GM21515 (cell line): ENCODE results near the gene NF2.

ENCODE experiments used
- ATAC-seq: cut with Tn5 transposase; IDR thresholded peaks from one replicate; pipeline ENCODE4 v1.9.1; 2021; ENCODE audit not compliant: unreplicated experiment

The NF2 gene

GRCh38 chr22:29629903-29630516, 26.6 kb downstream of the NF2 start:
- ATAC-seq: no peak

- ATAC-seq: no peak
Measured at GRCh38 chr22:29630987-29631386, 27.6 kb downstream of the NF2 start.

- no peak for ATAC-seq
Measured at GRCh38 chr22:29631725-29632124, 28.3 kb downstream of the NF2 start.

GRCh38 chr22:29632672-29633071, 29.2 kb downstream of the NF2 start:
- no peak for ATAC-seq

GRCh38 chr22:29633514-29634312, 30.3 kb downstream of the NF2 start:
- no peak for ATAC-seq

GRCh38 chr22:29634847-29635246, 31.4 kb downstream of the NF2 start:
- ATAC-seq: no peak

GRCh38 chr22:29635734-29636357, 32.4 kb downstream of the NF2 start:
- ATAC-seq: no peak

GRCh38 chr22:29636751-29637150, 33.3 kb downstream of the NF2 start:
- ATAC-seq: no peak

- ATAC-seq: no peak
Measured at GRCh38 chr22:29637181-29637580, 33.7 kb downstream of the NF2 start.

- ATAC-seq: no peak
Measured at GRCh38 chr22:29638678-29639077, 35.2 kb downstream of the NF2 start.

- ATAC-seq: no peak
Measured at GRCh38 chr22:29639096-29639495, 35.7 kb downstream of the NF2 start.

- ATAC-seq: no peak
Measured at GRCh38 chr22:29641042-29641699, 37.7 kb downstream of the NF2 start.

GRCh38 chr22:29641700-29642330, 38.4 kb downstream of the NF2 start:
- no peak for ATAC-seq

GRCh38 chr22:29642694-29643093, 39.3 kb downstream of the NF2 start:
- no peak for ATAC-seq

- ATAC-seq: no peak
Measured at GRCh38 chr22:29647954-29648737, 44.7 kb downstream of the NF2 start.

- no peak for ATAC-seq
Measured at GRCh38 chr22:29650370-29650769, 46.9 kb downstream of the NF2 start.

- no peak for ATAC-seq
Measured at GRCh38 chr22:29651652-29652051, 48.2 kb downstream of the NF2 start.

- no peak for ATAC-seq
Measured at GRCh38 chr22:29654420-29654819, 51.0 kb downstream of the NF2 start.

- no peak for ATAC-seq
Measured at GRCh38 chr22:29654882-29655281, 51.4 kb downstream of the NF2 start.

GRCh38 chr22:29658176-29658575, 54.7 kb downstream of the NF2 start:
- no peak for ATAC-seq
